HL-60/S4 (cell line): ENCODE measurements around the gene KIF16B.

Source experiments
- in situ Hi-C: fragments of 300-500 bp; cut with MboI; formaldehyde crosslinking; loops from 2 replicates; pipeline ENCODE4 v1.14.3; 2022; ENCODE audit warnings: low sequenced_read_pairs

The KIF16B gene

GRCh38 chr20:16314320-16314719, 258.9 kb downstream of the KIF16B start:
- in situ Hi-C loops, result no loop called here

- in situ Hi-C loops, result no loop called here
These were observed 259.3 kb downstream of the KIF16B start for GRCh38 chr20:16313917-16314316.

GRCh38 chr20:16312998-16313397, 260.2 kb downstream of the KIF16B start:
- in situ Hi-C loops, result no loop called here

- in situ Hi-C loops, result no loop called here
These were observed 261.5 kb downstream of the KIF16B start for GRCh38 chr20:16311756-16312155.

- in situ Hi-C loops, result no loop called here
These were observed 264.5 kb downstream of the KIF16B start for GRCh38 chr20:16308754-16309153.

GRCh38 chr20:16302818-16303217, 270.4 kb downstream of the KIF16B start:
- in situ Hi-C loops, result no loop called here

GRCh38 chr20:16301986-16302385, 271.3 kb downstream of the KIF16B start:
- in situ Hi-C loops, result no loop called here

- in situ Hi-C loops, result no loop called here
These were observed 273.4 kb downstream of the KIF16B start for GRCh38 chr20:16299897-16300296.

GRCh38 chr20:16296931-16297330, 276.3 kb downstream of the KIF16B start:
- in situ Hi-C loops, result no loop called here

GRCh38 chr20:16295534-16295933, 277.7 kb downstream of the KIF16B start:
- in situ Hi-C loops, result no loop called here

GRCh38 chr20:16293590-16293989, 279.7 kb downstream of the KIF16B start:
- in situ Hi-C loops, result no loop called here

GRCh38 chr20:16292226-16292880, 280.9 kb downstream of the KIF16B start:
- in situ Hi-C loops, result no loop called here

GRCh38 chr20:16290358-16290757, 282.9 kb downstream of the KIF16B start:
- in situ Hi-C loops, result no loop called here

- in situ Hi-C loops, result no loop called here
These were observed 285.5 kb downstream of the KIF16B start for GRCh38 chr20:16287776-16288175.

- in situ Hi-C loops, result no loop called here
These were observed 286.6 kb downstream of the KIF16B start for GRCh38 chr20:16286601-16287000.

GRCh38 chr20:16284385-16285100, 288.7 kb downstream of the KIF16B start:
- in situ Hi-C loops, result no loop called here

GRCh38 chr20:16283978-16284377, 289.3 kb downstream of the KIF16B start:
- in situ Hi-C loops, result no loop called here

GRCh38 chr20:16283307-16283706, 289.9 kb downstream of the KIF16B start:
- in situ Hi-C loops, result no loop called here

- in situ Hi-C loops, result no loop called here
These were observed 293.0 kb downstream of the KIF16B start for GRCh38 chr20:16280219-16280618.

GRCh38 chr20:16279320-16279719, 293.9 kb downstream of the KIF16B start:
- in situ Hi-C loops, result no loop called here

GRCh38 chr20:16273812-16274555, 299.3 kb downstream of the KIF16B start:
- in situ Hi-C loops, result no loop called here
